Spleen (tissue), 7 donors: Measurements from ENCODE around the gene DCAKD.

Experiments
- CTCF ChIP-seq, 11 experiments: fragments of 200-600 bp in 7 of 11; fragments of 450-650 bp in 4 of 11; sonication (generic) in 4 of 11; IDR thresholded peaks in 8 of 11; conservative IDR thresholded peaks in 3 of 11; 1 replicate in 7 of 11; 2 replicates in 4 of 11; pipeline versions ENCODE4 v1.4.0 to v1.8.0; 2016 to 2021; ENCODE audit warnings: antibody characterized with exemption in 11 of 11, inconsistent platforms in 4 of 11, mild to moderate bottlenecking in 1 of 11
- POLR2A ChIP-seq, 3 donors: fragments of 450-650 bp; IDR thresholded peaks; one replicate each; pipeline ENCODE4 v1.5.1; 2017; ENCODE audit warnings: antibody characterized with exemption in 3 of 3, mild to moderate bottlenecking in 1 of 3
- POLR2AphosphoS5 ChIP-seq, 3 donors: sonication (generic); formaldehyde crosslinking; IDR thresholded peaks; one replicate each; pipeline ENCODE4 v1.5.1; 2017; ENCODE audit warnings: antibody characterized with exemption in 3 of 3
- donor health status: DM: no; HTN: no; CAD: no; lungs with moderate emphysema.
- donor health status: DM: no; HTN: no; CAD: no.
- donor health status: DM: no; HTN: no; CAD: no.

- TF ChIP-seq CTCF (IDR thresholded peaks at IDR 0.05 in 8 of 11, conservative IDR thresholded peaks at IDR 0.05 in 3 of 11): no peak
- no peak for TF ChIP-seq POLR2A (IDR thresholded peaks at IDR 0.05)
- TF ChIP-seq POLR2AphosphoS5 (IDR thresholded peaks at IDR 0.05): no peak
Observed at GRCh38 chr17:45063198-45063597, 11.8 kb upstream of the DCAKD start.
